GM18867 (cell line): ENCODE measurements around the gene SIRT5.

Source experiments
- ATAC-seq: cut with Tn5 transposase; IDR thresholded peaks from one replicate; pipeline ENCODE4 v1.9.1; 2021; ENCODE audit warnings: mild to moderate bottlenecking, moderate library complexity; ENCODE audit not compliant: unreplicated experiment

Gene SIRT5

GRCh38 chr6:13586603-13587542, 12.5 kb downstream of the SIRT5 start:
- ATAC-seq, result no peak

- no peak for ATAC-seq
Measured at GRCh38 chr6:13589801-13590200, 15.4 kb downstream of the SIRT5 start.

- ATAC-seq, result no peak
Measured at GRCh38 chr6:13590574-13591153, 16.3 kb downstream of the SIRT5 start.

GRCh38 chr6:13591205-13591921, 17.0 kb downstream of the SIRT5 start:
- no peak for ATAC-seq

- ATAC-seq, result no peak
Measured at GRCh38 chr6:13593103-13593502, 18.7 kb downstream of the SIRT5 start.

- ATAC-seq, result no peak
Measured at GRCh38 chr6:13593720-13594119, 19.3 kb downstream of the SIRT5 start.

- ATAC-seq, result no peak
Measured at GRCh38 chr6:13597073-13597472, 22.7 kb downstream of the SIRT5 start.

DNA sequence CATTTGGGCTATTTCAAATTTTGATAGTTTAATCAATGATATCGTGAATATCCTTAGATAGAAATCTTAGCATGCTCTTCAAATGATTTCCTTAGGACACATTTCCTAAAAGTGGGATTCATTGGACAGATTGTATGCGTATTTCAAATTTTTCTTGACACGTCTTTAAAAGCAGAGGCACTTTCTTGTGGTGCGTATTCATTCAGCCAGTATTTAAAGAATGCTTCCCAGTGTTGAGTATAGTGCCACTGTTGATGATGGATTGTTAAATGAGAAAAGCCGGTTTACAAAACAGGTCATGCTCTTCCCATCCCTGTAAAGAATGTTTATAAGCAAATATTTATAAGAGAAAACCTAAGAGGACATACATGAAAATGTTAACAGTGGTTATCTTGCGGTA, 25.6 kb downstream of the SIRT5 start:
- no peak for ATAC-seq

- ATAC-seq, result no peak
Measured at GRCh38 chr6:13604135-13604534, 29.7 kb downstream of the SIRT5 start.

DNA sequence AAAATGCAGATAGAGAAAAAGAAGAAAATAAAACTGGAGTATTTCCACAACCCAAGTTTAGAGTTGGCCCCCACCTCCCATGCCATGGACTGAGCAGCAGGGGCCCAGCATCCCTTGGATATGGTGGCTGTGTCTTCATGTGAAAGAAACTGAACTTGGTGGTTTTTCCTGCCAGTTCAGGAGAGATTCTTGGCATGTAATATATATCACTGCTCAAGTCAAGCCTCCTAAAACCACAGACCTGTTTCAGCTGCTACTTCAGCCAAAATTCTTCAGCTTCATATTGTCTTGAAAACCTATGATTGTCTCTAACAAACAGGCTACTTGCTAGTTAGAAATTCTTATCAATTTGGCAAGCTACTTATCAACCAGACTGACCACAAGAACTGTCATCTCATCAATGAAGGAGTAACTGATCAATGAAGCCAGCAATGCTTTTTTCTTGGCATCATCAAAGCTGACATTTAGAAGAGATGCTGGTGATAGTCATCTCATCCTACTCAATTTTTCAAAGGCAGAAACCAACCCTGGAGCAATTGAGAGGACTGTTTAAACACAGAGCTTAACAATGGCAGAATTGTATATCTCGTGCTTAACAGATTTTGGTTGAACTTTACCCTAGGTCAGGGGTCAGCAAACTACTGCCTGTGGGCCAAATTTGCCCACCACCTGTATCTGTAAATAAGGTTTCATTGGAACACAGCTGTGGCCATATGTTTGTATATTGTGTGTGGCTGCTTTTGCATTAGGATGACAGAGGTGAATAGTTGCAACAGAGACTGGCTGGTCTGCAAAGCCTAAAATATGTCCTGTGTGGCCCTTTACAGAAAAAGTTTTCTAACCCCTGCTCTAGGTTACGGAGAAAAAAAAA, 30.4 kb downstream of the SIRT5 start:
- ATAC-seq, result no peak

DNA sequence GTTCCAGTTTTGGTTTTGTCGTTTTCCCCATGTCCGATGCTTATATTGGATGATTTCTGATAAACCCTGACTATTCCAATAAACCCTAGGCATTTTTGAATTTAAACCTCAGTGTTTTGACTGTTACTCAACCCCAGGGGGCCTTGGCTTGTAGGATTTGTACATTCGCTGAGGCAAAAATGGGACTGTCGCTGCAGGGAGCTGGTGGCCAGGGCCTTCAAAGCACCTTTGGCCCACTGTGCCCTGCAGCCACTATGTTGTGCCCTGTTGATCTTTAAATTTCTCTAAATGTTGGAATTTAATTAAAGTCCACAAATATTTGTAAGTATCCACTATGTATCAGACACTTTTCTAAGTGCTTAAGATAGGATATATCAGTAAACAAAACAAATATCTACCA, 31.2 kb downstream of the SIRT5 start:
- no peak for ATAC-seq

DNA sequence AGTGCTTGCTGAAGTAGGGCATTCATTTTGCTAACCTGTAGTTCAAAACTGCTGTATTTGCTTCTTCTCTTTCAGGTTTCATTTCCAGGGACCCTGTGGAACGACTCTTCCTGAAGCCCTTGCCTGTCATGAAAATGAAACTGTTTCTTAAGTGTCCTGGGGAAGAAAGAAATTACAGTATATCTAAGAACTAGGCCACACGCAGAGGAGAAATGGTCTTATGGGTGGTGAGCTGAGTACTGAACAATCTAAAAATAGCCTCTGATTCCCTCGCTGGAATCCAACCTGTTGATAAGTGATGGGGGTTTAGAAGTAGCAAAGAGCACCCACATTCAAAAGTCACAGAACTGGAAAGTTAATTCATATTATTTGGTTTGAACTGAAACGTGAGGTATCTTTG, 37.3 kb downstream of the SIRT5 start:
- no peak for ATAC-seq

DNA sequence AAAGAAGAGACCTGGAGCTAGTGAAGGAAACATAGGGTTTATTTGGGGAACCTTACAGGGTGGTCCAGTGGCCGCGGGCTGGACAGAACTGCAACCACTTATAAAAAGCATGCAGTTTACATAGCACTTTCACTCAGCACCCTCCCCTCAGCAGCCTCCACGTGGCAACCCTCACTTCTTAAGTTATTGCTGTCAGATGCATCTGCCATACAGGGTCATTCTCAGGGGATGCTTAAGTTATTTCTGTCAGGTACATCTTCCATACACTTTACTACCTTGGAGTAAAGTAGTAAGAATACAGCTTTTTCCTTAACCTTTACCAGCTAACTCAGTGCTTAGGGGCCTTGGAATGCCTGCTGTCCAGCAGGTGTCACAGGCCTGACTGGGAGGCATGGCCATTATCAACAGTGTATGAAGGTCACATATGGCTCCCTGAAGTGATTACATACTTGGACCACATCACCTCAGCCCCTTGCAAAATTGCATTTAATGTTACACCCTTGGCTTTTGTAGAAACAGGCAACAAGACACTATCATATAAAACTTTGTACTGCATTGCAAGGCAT, 38.7 kb downstream of the SIRT5 start:
- no peak for ATAC-seq

DNA sequence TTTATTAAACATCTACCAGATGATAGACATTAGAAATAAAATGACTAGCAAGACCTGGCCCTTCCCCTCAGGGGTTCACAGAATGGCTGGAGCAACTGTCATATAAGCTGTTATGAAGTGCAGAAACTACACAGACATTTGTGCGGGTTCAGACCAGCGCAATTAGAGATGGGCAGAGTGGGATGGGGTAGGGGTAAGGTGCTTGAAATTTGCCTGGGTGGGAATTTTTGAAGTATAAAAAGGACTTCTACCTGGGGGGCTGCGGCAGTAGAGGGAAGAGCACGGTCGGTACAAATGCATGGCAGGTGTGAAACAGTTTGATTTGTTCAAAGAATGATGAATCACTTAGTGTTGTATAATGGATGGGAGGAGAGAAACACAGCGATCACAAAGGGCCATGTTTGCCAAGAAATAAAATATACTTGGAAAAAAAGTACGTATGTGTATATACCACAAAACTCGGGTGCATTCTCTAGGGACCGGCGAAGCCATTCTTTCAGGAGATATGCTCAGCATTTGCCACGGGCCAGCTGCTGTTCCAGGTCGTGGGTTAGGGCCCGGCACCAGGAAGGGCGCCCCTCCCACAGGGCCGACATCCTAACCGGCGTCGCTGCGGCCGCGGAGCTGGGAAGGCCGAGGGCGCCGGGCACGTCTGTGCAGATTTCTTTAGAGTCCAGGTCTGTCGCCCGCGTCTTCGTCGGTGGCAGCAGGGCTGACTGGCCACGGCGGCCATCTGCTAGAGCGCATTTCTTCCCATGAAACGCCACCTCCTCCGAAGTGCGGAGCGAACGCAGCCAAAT, 39.9 kb downstream of the SIRT5 start:
- ATAC-seq, result peak; percentile 21

GRCh38 chr6:13614926-13615791, 40.8 kb downstream of the SIRT5 start, which contains the start of gene NOL7:
Gene NOL7, plus strand, starts transcription at chr6:13615335. Its CDS starts 24 bp downstream, at chr6:13615359.
- ATAC-seq, result peak; percentile 90

- peak; percentile 18 for ATAC-seq
Measured at GRCh38 chr6:13615792-13616120, 41.4 kb downstream of the SIRT5 start.

- ATAC-seq, result no peak
Measured at GRCh38 chr6:13617066-13617465, 42.7 kb downstream of the SIRT5 start.

DNA sequence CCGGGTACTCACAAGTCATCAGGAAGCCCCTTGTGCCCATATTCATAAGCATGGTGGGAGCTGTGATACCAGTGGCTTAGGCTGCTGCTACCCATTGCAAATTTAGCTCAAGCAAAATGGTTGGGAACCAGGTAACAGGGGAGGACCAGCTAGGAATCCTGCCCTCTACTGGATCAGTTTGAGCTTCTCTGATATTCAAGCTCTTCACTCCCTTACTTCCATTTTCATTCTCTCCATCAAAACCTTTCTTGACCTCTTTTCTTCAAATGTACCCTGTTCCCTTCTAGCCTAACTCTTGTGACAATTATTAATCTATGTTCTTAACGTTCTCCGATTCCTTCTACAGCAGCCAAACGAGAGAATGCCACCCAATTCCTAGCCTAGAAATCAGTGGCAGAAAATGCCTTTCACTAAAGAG, 50.5 kb downstream of the SIRT5 start:
- peak; percentile 65 for ATAC-seq
